Stimulated activated CD4-positive, alpha-beta T cell treated with anti-CD3 and anti-CD28 coated beads, Interleukin-4, amount 100 ng/mL, for 1 hour (primary cell): ENCODE data around the gene ITGAD.

Experiments
- DNase-seq: peaks from one replicate; pipeline ENCODE4 v3.0.0-alpha.2; 2020

Gene ITGAD

GRCh38 chr16:31461201-31461920 is 68.2 kb downstream of the ITGAD start:
- DNase-seq: no peak

DNA sequence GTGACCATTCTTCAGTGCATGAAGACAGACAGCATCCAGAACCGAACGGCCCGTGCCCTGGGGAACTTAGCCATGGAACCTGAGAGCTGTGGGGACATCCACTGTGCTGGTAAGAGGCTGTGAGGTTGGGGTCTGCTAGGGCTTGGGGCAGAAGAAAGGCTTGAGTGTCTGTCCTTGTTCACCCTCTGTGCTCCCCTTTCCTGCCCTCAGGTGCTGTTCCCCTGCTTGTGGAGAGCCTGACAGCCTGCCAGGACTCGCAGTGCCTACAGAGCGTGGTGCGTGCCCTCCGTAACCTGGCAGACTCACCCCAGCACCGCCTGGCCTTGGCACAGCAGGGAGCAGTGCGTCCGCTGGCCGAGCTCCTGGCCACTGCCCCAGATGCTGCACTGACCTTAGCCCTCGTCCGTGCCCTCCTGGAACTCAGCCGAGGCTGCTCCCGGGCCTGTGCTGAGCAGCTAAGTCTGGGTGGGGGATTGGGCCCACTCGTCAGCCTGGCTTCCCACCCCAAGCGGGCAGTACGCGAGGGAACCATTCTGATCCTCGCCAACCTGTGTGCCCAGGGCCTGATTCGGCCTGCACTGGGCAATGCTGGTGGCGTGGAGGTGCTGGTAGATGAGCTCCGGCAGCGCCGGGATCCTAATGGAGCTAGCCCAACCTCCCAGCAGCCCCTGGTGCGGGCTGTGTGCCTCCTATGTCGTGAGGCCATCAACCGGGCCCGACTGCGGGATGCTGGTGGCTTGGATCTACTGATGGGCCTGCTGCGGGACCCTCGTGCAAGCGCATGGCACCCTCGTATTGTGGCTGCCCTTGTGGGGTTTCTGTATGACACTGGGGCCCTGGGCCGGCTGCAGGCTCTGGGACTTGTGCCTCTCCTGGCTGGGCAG is 69.0 kb downstream of the ITGAD start:
- DNase-seq: no peak

DNA sequence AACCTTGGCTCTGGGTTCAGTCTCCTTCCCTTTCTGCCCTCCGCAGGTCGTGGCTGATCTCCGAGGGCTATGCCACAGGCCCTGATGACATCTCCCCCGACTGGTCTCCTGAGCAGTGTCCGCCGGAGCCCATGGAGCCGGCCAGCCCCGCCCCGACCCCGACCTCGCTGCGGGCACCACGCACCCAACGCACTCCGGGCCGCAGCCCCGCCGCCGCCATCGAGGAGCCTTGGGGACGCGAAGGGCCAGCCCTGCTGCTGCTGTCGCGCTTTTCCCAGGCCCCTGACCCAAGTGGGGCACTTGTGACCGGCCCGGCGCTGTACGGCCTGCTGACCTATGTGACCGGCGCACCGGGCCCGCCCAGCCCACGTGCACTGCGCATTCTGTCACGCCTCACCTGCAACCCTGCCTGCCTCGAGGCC is 71.2 kb downstream of the ITGAD start:
- no peak for DNase-seq

GRCh38 chr16:31464781-31465260 is 71.7 kb downstream of the ITGAD start:
- no peak for DNase-seq

DNA sequence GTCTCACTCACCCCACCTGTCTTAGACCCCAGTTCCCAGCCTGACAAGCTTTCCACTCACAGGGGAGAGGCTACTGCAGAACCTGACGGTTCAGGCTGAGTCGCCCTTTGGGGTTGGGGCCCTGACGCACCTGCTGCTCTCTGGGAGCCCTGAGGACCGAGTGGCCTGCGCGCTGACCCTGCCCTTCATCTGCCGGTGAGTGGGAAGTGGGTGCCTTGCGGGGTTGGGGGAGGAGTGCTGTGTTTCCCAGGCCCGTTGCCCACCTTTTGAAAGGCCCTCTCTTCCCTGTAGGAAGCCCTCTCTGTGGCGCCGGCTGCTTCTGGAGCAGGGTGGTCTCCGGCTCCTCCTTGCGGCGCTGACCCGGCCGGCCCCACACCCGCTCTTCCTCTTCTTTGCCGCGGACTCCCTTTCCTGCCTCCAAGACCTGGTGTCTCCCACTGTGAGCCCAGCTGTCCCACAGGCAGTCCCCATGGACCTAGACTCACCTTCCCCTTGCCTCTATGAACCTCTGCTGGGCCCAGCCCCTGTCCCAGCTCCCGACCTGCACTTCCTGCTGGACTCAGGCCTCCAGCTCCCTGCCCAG is 72.7 kb downstream of the ITGAD start:
- DNase-seq: no peak

- DNase-seq: no peak
These were observed 73.3 kb downstream of the ITGAD start for GRCh38 chr16:31466381-31466841.

DNA sequence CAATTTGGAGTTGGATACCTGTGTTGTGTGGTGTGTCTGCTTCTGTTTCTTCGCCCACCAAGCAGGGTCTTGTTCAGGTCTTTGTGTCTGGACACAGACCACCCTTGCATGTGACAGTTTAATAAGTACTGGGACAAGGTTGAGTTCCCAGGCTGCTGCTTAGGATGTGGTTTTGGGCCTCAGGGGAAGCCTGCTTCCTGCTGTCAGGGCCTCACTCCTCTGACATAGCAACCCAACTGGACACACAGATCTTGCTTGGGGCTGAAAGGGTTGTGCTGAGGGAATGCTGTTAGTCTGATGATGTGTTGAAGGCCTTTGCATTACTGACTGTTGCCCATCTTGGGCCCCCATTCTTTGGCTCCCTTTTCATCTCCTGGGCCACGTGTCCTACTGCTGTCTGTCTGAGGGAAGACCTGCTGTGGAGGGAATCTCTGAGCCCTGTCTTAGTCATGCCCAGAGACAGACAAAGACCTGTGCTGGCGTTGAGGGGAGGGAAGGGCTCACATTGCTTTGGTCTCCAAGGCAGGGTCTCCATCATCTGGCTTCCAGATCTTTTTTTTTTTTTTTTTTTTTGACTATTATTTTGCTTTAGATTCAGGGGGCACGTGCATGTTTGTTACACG is 74.1 kb downstream of the ITGAD start:
- no peak for DNase-seq

DNA sequence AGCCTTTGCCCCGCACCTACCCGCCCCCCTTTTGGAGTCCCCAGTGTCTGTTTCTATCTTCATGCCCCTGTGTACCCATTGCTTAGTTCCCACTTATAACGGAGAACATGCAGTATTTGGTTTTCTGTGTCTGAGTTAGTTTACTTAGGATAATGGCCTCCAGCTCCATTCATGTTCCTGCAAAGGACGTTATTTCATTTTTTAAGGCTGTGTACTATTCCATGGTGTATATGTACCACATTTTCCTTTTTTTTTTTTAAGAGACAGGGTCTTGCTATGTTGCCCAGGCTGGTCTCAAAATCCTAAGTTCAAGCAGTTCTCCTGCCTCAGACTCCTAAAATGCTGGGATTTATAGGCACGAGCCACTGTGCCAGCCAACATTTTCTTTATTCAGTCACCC is 74.7 kb downstream of the ITGAD start:
- no peak for DNase-seq

DNA sequence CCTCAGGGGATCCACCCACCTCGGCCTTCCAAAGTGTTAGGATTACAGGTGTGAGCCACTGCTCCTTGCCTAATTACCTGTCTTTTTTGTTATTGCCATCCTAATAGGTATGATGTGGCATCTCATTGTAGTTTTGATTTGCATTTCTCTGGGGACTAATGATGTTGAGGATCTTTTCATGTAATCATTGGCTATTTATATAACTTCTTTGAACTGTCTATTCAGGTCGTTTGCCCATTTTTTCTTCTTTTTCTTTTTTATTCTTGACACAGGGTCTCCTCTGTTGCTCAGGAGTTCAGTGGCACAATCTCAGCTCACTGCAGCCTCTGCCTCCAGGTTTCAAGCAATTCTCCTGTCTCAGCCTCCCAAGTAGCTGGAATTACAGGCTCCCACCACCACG is 77.5 kb downstream of the ITGAD start:
- no peak for DNase-seq

GRCh38 chr16:31471241-31471874 is 78.2 kb downstream of the ITGAD start:
- DNase-seq: no peak

GRCh38 chr16:31471875-31472708 is 79.0 kb downstream of the ITGAD start, which contains the start of gene TGFB1I1:
Gene TGFB1I1, plus strand, starts transcription at chr16:31472152. Its CDS starts 37 bp downstream, at chr16:31472189.
- DNase-seq: no peak

GRCh38 chr16:31472709-31473203 is 79.6 kb downstream of the ITGAD start:
- DNase-seq: peak; percentile 35

DNA sequence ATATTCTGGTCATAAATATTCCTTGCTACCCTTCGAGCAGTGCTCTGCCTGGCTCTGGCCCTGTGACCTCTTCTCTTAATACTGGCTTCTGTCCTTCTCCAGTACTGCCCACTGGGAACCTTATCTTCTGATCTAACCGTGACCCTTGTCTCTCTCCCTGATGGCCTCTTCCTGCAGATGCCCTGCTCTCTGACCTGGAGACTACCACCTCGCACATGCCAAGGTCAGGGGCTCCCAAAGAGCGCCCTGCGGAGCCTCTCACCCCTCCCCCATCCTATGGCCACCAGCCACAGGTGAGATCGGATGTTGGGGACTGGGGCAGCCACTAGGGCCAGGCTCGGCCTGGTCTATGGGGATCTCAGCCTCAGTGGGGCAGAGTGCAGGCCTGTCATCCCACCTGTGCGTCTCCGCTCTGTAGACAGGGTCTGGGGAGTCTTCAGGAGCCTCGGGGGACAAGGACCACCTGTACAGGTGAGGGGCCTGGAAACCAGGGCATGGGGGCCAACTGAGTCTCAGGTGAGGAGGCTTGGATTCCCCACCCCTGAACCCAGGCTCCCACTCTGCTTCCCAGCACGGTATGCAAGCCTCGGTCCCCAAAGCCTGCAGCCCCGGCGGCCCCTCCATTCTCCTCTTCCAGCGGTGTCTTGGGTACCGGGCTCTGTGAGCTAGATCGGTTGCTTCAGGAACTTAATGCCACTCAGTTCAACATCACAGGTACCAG is 80.3 kb downstream of the ITGAD start:
- DNase-seq: no peak

DNA sequence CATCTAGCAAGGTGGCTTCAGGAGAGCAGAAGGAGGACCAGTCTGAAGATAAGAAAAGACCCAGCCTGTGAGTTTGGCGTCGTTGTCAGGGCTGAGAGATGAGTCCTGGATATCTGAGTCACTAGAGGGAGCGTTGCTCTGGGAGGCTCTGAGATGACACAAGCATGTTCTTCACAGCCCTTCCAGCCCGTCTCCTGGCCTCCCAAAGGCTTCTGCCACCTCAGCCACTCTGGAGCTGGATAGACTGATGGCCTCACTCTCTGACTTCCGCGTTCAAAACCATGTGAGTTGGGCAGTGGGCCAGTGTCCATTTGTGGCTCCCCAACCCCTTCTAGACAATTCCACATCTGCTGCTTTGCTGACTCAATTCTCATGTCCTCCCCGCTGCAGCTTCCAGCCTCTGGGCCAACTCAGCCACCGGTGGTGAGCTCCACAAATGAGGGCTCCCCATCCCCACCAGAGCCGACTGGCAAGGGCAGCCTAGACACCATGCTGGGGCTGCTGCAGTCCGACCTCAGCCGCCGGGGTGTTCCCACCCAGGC is 81.1 kb downstream of the ITGAD start:
- no peak for DNase-seq

DNA sequence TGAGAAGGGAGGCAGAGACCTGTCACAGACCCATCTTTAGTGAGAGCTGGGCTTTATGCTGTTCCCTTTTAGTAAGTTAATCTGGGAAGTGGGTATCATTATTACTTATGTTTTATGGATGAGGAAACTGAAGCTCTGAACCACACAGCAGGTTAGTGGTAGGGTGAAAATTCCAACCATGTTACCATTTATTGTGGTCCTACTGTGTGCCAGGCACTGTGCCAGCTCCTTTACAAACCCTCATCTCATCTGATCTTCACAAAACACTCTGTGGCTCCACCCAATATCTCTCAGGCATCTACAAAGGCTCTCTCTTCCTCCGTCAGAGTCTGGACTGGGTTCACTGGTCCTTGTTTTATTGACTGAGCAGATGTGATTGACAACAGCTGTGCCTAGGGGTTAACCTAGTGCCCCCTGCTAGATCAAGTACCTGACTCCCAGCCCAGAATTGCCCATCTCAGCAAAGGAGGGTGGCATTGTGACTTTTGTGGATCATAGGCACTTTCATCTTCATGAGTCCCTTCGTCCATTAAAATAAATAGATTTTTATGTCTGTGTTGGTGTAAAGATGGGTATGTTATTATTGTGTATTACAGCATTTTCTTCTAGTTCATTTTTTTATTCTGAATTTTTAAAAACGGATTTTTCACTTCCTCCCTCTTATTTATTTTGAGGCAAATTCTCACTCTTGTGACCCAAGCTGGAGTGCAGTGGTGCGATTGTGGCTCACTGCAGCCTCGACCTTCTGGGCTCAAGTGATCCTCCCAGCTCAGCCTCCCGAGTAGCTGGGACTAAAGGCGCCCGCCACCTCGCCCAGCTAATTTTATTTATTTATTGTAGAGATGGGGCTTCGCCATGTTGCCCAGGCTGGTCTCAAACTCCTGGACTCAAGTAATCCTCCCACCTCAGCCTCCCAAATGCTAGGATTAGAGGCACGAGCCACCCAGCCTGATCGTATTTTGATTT is 81.9 kb downstream of the ITGAD start:
- DNase-seq: no peak

DNA sequence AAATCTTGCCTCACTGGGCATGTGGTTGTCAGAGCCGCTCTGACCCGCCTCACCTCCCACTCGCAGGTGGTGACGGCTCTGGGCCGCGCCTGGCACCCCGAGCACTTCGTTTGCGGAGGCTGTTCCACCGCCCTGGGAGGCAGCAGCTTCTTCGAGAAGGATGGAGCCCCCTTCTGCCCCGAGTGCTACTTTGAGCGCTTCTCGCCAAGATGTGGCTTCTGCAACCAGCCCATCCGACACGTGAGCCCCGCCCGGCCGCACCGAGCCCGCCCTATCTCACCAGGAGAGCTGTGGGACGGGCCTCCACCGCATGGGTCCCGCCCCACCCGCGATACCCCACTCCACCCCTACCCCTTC is 82.8 kb downstream of the ITGAD start:
- DNase-seq: no peak
